H1 (cell line): Measurements from ENCODE around the gene SYTL5. TPM values are rescaled to one million over a fixed set of nuclear protein-coding genes. Genes with fewer than 3 reads are reported as not detected.

Source experiments
- CTCF ChIA-PET: fragments of 300-600 bp; sonication (Branson Sonifier 250); formaldehyde crosslinking; loops from one replicate; lab custom pipeline; 2021; ENCODE audit not compliant: partially characterized antibody; lab: Charles Lee
- POLR2A ChIA-PET: fragments of 300-600 bp; sonication (Branson Sonifier 250); formaldehyde crosslinking; loops from one replicate; lab custom pipeline; 2021; ENCODE audit warnings: inconsistent platforms; ENCODE audit not compliant: partially characterized antibody; lab: Charles Lee
- DNase-seq, 2 experiments: peaks; one replicate each; pipeline versions ENCODE4 v3.0.0 to v3.0.0-alpha.2; 2010 to 2022; ENCODE audit warnings: low spot score in 2 of 2, low read depth in 1 of 2, mixed read lengths in 1 of 2
- FAIRE-seq: peaks from 2 replicates; lab custom pipeline; 2011; peaks lifted over from hg19 to GRCh38; lab: Jason Lieb, UNC
- H2AFZ ChIP-seq: 2 replicates; pipeline ENCODE4 v1.8.1; 2012; ENCODE audit warnings: low read length, inconsistent platforms
- H2AK5ac ChIP-seq: 2 replicates; pipeline ENCODE4 v1.6.1; 2013; ENCODE audit warnings: low read depth, low read length
- H2BK120ac ChIP-seq: replicated peaks from 2 replicates; pipeline ENCODE3; 2013; ENCODE audit warnings: low read depth, low read length, inconsistent platforms
- H2BK12ac ChIP-seq: 2 replicates; pipeline ENCODE4 v1.6.1; 2013; ENCODE audit warnings: low read depth, low read length
- H2BK15ac ChIP-seq: 2 replicates; pipeline ENCODE4 v1.6.1; 2013; ENCODE audit warnings: low read length
- H2BK20ac ChIP-seq: 2 replicates; pipeline ENCODE4 v1.6.1; 2013; ENCODE audit warnings: low read length
- H2BK5ac ChIP-seq: 2 replicates; pipeline ENCODE4 v1.6.1; 2013; ENCODE audit warnings: low read depth, low read length
- H3K14ac ChIP-seq: 2 replicates; pipeline ENCODE4 v1.6.1; 2013; ENCODE audit warnings: inconsistent platforms; ENCODE audit not compliant: insufficient read length
- H3K18ac ChIP-seq: 2 replicates; pipeline ENCODE4 v1.6.1; 2013; ENCODE audit warnings: low read length; ENCODE audit errors: extremely low read depth
- H3K23ac ChIP-seq: 2 replicates; pipeline ENCODE4 v1.6.1; 2013; ENCODE audit warnings: inconsistent platforms; ENCODE audit not compliant: insufficient read length
- H3K23me2 ChIP-seq: 2 replicates; pipeline ENCODE4 v1.6.1; 2013; ENCODE audit warnings: low read depth, low read length
- H3K27ac ChIP-seq: 2 replicates; pipeline ENCODE4 v1.6.1; 2011; ENCODE audit warnings: low read depth, low read length, inconsistent platforms
- H3K27me3 ChIP-seq, 4 experiments: replicated peaks in 1 of 4; 1 replicate in 1 of 4; 2 replicates in 3 of 4; pipeline versions ENCODE4 v1.6.1 to v1.8.1; 2011 to 2013; ENCODE audit warnings: low read length in 3 of 4, mild to moderate bottlenecking in 3 of 4, inconsistent platforms in 2 of 4, mixed read lengths in 2 of 4, moderate library complexity in 1 of 4; ENCODE audit not compliant: control insufficient read depth in 3 of 4, insufficient read depth in 3 of 4; ENCODE audit errors: extremely low read depth in 1 of 4
- H3K36me3 ChIP-seq, 4 experiments: 2 replicates each; pipeline versions ENCODE4 v1.6.1 to v1.8.1; 2011 to 2013; ENCODE audit warnings: mild to moderate bottlenecking in 4 of 4, low read length in 3 of 4, moderate library complexity in 2 of 4, control low read depth in 1 of 4, inconsistent platforms in 1 of 4; ENCODE audit not compliant: insufficient read depth in 4 of 4, control insufficient read depth in 2 of 4
- H3K4ac ChIP-seq: replicated peaks from 2 replicates; pipeline ENCODE3; 2013; ENCODE audit warnings: low read length, low read depth, mixed read lengths, inconsistent platforms; ENCODE audit not compliant: insufficient read length
- H3K4me1 ChIP-seq, 4 experiments: replicated peaks in 1 of 4; 1 replicate in 1 of 4; 2 replicates in 3 of 4; pipeline versions ENCODE4 v1.6.1 to v1.8.1; 2011 to 2013; ENCODE audit warnings: low read length in 3 of 4, inconsistent platforms in 2 of 4, mixed read lengths in 1 of 4; ENCODE audit not compliant: insufficient read depth in 4 of 4, control insufficient read depth in 3 of 4
- H3K4me2 ChIP-seq, 2 experiments: 2 replicates each; pipeline versions ENCODE4 v1.6.1 to v1.8.1; 2011 to 2013; ENCODE audit warnings: low read depth in 2 of 2, low read length in 2 of 2, control low read depth in 1 of 2, inconsistent platforms in 1 of 2, mild to moderate bottlenecking in 1 of 2; ENCODE audit not compliant: insufficient read depth in 1 of 2
- H3K4me3 ChIP-seq, 4 experiments: fragments of 200-600, 300-600 bp in 1 of 4; sonication (generic), shearing (Covaris generic), sonication (Bioruptor Twin) in 1 of 4; 2 replicates each; pipeline versions ENCODE4 v1.5.1 to v1.8.1; 2011 to 2016; ENCODE audit warnings: low read length in 4 of 4, low read depth in 3 of 4, control low read depth in 2 of 4, inconsistent platforms in 2 of 4, mild to moderate bottlenecking in 2 of 4, mixed read lengths in 1 of 4, moderate library complexity in 1 of 4; ENCODE audit not compliant: insufficient read depth in 2 of 4; ENCODE audit errors: extremely low read depth in 1 of 4
- H3K56ac ChIP-seq: replicated peaks from 2 replicates; pipeline ENCODE3; 2013; ENCODE audit warnings: low read depth, mild to moderate bottlenecking, mixed read lengths, low read length, inconsistent platforms; ENCODE audit not compliant: insufficient read length
- H3K79me1 ChIP-seq: 2 replicates; pipeline ENCODE4 v1.6.1; 2013; ENCODE audit warnings: low read depth, low read length, control low read depth
- H3K79me2 ChIP-seq, 2 experiments: 2 replicates each; pipeline versions ENCODE4 v1.6.1 to v1.8.1; 2012 to 2013; ENCODE audit warnings: low read length in 2 of 2, mild to moderate bottlenecking in 2 of 2, inconsistent platforms in 1 of 2; ENCODE audit not compliant: insufficient read depth in 2 of 2, control insufficient read depth in 1 of 2
- H3K9ac ChIP-seq, 4 experiments: replicated peaks in 1 of 4; 1 replicate in 1 of 4; 2 replicates in 3 of 4; pipeline versions ENCODE4 v1.6.1 to v1.8.1; 2011 to 2013; ENCODE audit warnings: low read depth in 3 of 4, low read length in 3 of 4, control low read depth in 2 of 4, mild to moderate bottlenecking in 2 of 4, moderate library complexity in 2 of 4, inconsistent platforms in 1 of 4; ENCODE audit errors: extremely low read depth in 1 of 4
- H3K9me3 ChIP-seq, 2 experiments: 2 replicates each; pipeline versions ENCODE4 v1.6.1 to v1.8.1; 2012 to 2013; ENCODE audit warnings: mild to moderate bottlenecking in 2 of 2, moderate library complexity in 2 of 2, control low read depth in 1 of 2, inconsistent platforms in 1 of 2, low read depth in 1 of 2, low read length in 1 of 2, mixed read lengths in 1 of 2; ENCODE audit not compliant: insufficient read depth in 2 of 2
- H4K20me1 ChIP-seq, 2 experiments: replicated peaks in 1 of 2; 2 replicates each; pipeline versions ENCODE3 to v1.8.1; 2011 to 2013; ENCODE audit warnings: inconsistent platforms in 2 of 2, low read length in 2 of 2, mild to moderate bottlenecking in 1 of 2; ENCODE audit not compliant: insufficient read depth in 2 of 2, control insufficient read depth in 1 of 2
- H4K5ac ChIP-seq: 2 replicates; pipeline ENCODE4 v1.6.1; 2013; ENCODE audit warnings: low read length, low read depth, mixed read lengths, inconsistent platforms; ENCODE audit not compliant: insufficient read length
- H4K8ac ChIP-seq: 2 replicates; pipeline ENCODE4 v1.8.0; 2013; ENCODE audit warnings: mild to moderate bottlenecking, moderate library complexity, low read length, inconsistent platforms; ENCODE audit not compliant: insufficient read depth; ENCODE audit errors: extremely low read depth
- H4K91ac ChIP-seq: replicated peaks from 2 replicates; pipeline ENCODE3; 2013; ENCODE audit warnings: low read length, mixed read lengths, inconsistent platforms; ENCODE audit not compliant: insufficient read length
- GTF2F1 ChIP-seq: IDR thresholded peaks from 2 replicates; pipeline ENCODE4 v1.6.1; 2012; ENCODE audit warnings: low read depth, low read length, improper control_type of control experiment, borderline replicate concordance
- HDAC2 ChIP-seq, 2 experiments: fragments of 300-600 bp in 1 of 2; sonication (generic) in 1 of 2; IDR thresholded peaks; 2 replicates each; pipeline ENCODE4 v1.6.1; 2011 to 2012; ENCODE audit warnings: low read depth in 2 of 2, low read length in 2 of 2, mild to moderate bottlenecking in 2 of 2, moderate library complexity in 2 of 2, borderline replicate concordance in 1 of 2, inconsistent platforms in 1 of 2
- JUND ChIP-seq: IDR thresholded peaks from 2 replicates; pipeline ENCODE4 v1.6.1; 2011; ENCODE audit warnings: mild to moderate bottlenecking, improper control_type of control experiment, low read length
- KDM1A ChIP-seq: fragments of 200-600, 300-600 bp; sonication (generic); IDR thresholded peaks from 2 replicates; pipeline ENCODE4 v1.7.1; 2016; ENCODE audit warnings: mild to moderate bottlenecking, low read length, borderline replicate concordance
- MAFK ChIP-seq: IDR thresholded peaks from 2 replicates; pipeline ENCODE4 v1.6.1; 2012; ENCODE audit warnings: low read depth, mild to moderate bottlenecking, improper control_type of control experiment, low read length
- POLR2A ChIP-seq, 2 experiments: IDR thresholded peaks; 1 replicate in 1 of 2; 2 replicates in 1 of 2; pipeline ENCODE4 v1.6.1; 2011; ENCODE audit warnings: low read depth in 2 of 2, low read length in 2 of 2, mild to moderate bottlenecking in 2 of 2; ENCODE audit errors: control extremely low read depth in 1 of 2
- POLR2AphosphoS5 ChIP-seq: IDR thresholded peaks from 2 replicates; pipeline ENCODE4 v1.6.1; 2011; ENCODE audit warnings: low read depth, low read length
- RAD21 ChIP-seq, 2 experiments: IDR thresholded peaks in 1 of 2; conservative IDR thresholded peaks in 1 of 2; 2 replicates each; pipeline ENCODE4 v1.6.1; 2011; ENCODE audit warnings: low read depth in 2 of 2, low read length in 2 of 2, improper control_type of control experiment in 1 of 2, inconsistent platforms in 1 of 2, mild to moderate bottlenecking in 1 of 2, moderate library complexity in 1 of 2
- RNF2 ChIP-seq: fragments of 200-900, 300-1000 bp; sonication (generic); IDR thresholded peaks from 2 replicates; pipeline ENCODE4 v1.7.1; 2016; ENCODE audit warnings: borderline replicate concordance, low read depth, mild to moderate bottlenecking, antibody characterized with exemption, low read length; ENCODE audit not compliant: poor library complexity, severe bottlenecking; ENCODE audit errors: missing control alignments
- SIN3A ChIP-seq, 2 experiments: IDR thresholded peaks in 1 of 2; conservative IDR thresholded peaks in 1 of 2; 2 replicates each; pipeline ENCODE4 v1.6.1; 2011 to 2012; ENCODE audit warnings: low read length in 2 of 2, improper control_type of control experiment in 1 of 2, low read depth in 1 of 2, mild to moderate bottlenecking in 1 of 2
- SIX5 ChIP-seq: IDR thresholded peaks from 2 replicates; pipeline ENCODE4 v1.6.1; 2011; ENCODE audit warnings: mild to moderate bottlenecking, low read depth, low read length
- SUZ12 ChIP-seq: fragments of 200-600 bp; sonication (generic); IDR thresholded peaks from 2 replicates; pipeline ENCODE4 v1.6.1; 2012; ENCODE audit warnings: mild to moderate bottlenecking, inconsistent platforms, low read length, moderate library complexity, mixed read lengths
- TBP ChIP-seq: IDR thresholded peaks from 2 replicates; pipeline ENCODE4 v1.6.1; 2011; ENCODE audit warnings: low read depth, low read length, improper control_type of control experiment
- WGBS, 2 experiments: shearing (Covaris generic) in 1 of 2; methylation state at CpG; one replicate each; pipeline versions ENCODE4 v1.1.6 to v1.1.7; 2013 to 2015; ENCODE audit warnings: low lambda C conversion rate in 2 of 2, mixed read lengths in 2 of 2, inconsistent platforms in 1 of 2, low coverage in 1 of 2, missing lambda C conversion rate in 1 of 2; ENCODE audit not compliant: insufficient replicate concordance in 2 of 2, insufficient coverage in 1 of 2, insufficient read length in 1 of 2; ENCODE audit errors: extremely low coverage in 1 of 2, missing lambda C conversion rate in 1 of 2; 5-methylcytosine and 5-hydroxymethylcytosine counted together
- polyA plus RNA-seq, 7 experiments: library from polyadenylated mRNA; depleted of rRNA in 3 of 7; stranded (reverse) in 5 of 7; unstranded in 2 of 7; fragments of >200 nt in 5 of 7; fragments of 200-250 nt in 2 of 7; gene quantifications; 1 replicate in 5 of 7; 2 replicates in 1 of 7; 4 replicates in 1 of 7; pipeline versions ENCODE4 v1.2.1 to v1.2.3, GENCODE V29; 2011 to 2013; ENCODE audit warnings: missing spikeins in 2 of 7, mixed read lengths in 2 of 7
- total RNA-seq: library from RNA; stranded (reverse); fragmentation: NEBNext Ultra II Directional; extraction: Animal tissue kit (Norgen Biotek cat#: 25700); gene quantifications from 2 replicates; pipeline ENCODE4 v1.2.1, GENCODE V29; 2021
- TF ChIP-seq, protein P1 (sequence below): IDR thresholded peaks from 2 replicates; pipeline ENCODE4 v1.6.1; 2012; ENCODE audit warnings: inconsistent platforms

Gene SYTL5
- total and polyA plus RNA-seq, 2 of the 8 experiments (the other 6 are each of a cell fraction or from before 2014, with no cell fraction given) = 0.15 to 0.52 TPM

DNA sequence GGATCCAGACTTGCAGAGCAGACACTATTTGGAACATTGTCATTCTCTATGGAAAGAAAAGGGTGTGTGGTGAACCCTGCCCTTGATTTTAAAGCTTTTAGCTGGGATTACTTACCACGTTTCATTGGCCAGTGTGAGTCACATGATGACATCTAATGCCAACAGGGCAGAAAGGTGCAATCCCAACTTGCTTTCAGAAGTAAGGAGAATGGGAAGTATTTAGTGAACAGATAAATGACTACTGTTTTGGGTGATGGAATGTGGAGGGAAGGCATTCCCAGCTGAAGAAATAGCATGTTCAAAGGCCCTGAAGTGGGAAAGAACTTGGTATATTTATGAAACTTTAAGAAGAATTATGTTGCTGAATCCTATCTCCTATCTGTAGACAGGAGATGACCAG lies 44.5 kb downstream of the SYTL5 start:
- H3K4me1 ChIP-seq = no peaks in the 10 kb centered on the region
- H2AK5ac ChIP-seq = no peak overlapping the region
- no peak overlapping the region for H3K4me2 ChIP-seq
- H3K14ac ChIP-seq = no peak overlapping the region
- no peak overlapping the region for H3K23ac ChIP-seq
- no peaks in the 10 kb centered on the region for H3K79me2 ChIP-seq
- H3K27me3 ChIP-seq = no peaks in the 10 kb centered on the region
- no peaks in the 10 kb centered on the region for H3K23me2 ChIP-seq
- no peak overlapping the region for H4K8ac ChIP-seq
- DNase-seq = no peak
- WGBS, 2 experiments = 44% methylated on average over 1 of the region's 1 CpG; no CpG with 5 or more reads in 1 of the 2 experiments
- H3K79me1 ChIP-seq = no peaks in the 10 kb centered on the region
- H3K27ac ChIP-seq = no peak overlapping the region
- no peak overlapping the region for H3K4ac ChIP-seq
- no peak overlapping the region for H3K56ac ChIP-seq
- POLR2A ChIA-PET = no interaction called here
- H2BK12ac ChIP-seq = no peak overlapping the region
- no peak overlapping the region for H4K91ac ChIP-seq
- no peaks in the 10 kb centered on the region for H3K36me3 ChIP-seq
- H2BK20ac ChIP-seq = no peak overlapping the region
- CTCF ChIA-PET = no interaction called here
- no peak overlapping the region for H2BK15ac ChIP-seq
- no peak overlapping the region for H2BK120ac ChIP-seq
- H2BK5ac ChIP-seq = no peak overlapping the region
- no peak overlapping the region for H3K18ac ChIP-seq
- no peaks in the 10 kb centered on the region for H3K9me3 ChIP-seq
- H3K9ac ChIP-seq = no peak overlapping the region
- no peak for FAIRE-seq
- no peak overlapping the region for H3K4me3 ChIP-seq
- H4K5ac ChIP-seq = no peak overlapping the region
- no peaks in the 10 kb centered on the region for H4K20me1 ChIP-seq
- H2AFZ ChIP-seq = no peak overlapping the region
- TF ChIP-seq TBP = no peak
- no peak for TF ChIP-seq POLR2AphosphoS5
- no peak for TF ChIP-seq RAD21 (IDR thresholded peaks at IDR 0.05 in 1 of 2, conservative IDR thresholded peaks at IDR 0.05 in 1 of 2; ENCODE audit: low read depth in 2 of 2, low read length in 2 of 2)
- TF ChIP-seq RNF2 = no peak
- no peak for TF ChIP-seq KDM1A
- TF ChIP-seq GTF2F1 = no peak
- TF ChIP-seq POLR2A (IDR thresholded peaks at IDR 0.05; ENCODE audit: control extremely low read depth in 1 of 2, low read depth in 2 of 2, low read length in 2 of 2) = no peak
- no peak for TF ChIP-seq SIX5
- TF ChIP-seq HDAC2 (IDR thresholded peaks at IDR 0.05; ENCODE audit: borderline replicate concordance in 1 of 2, low read depth in 2 of 2, low read length in 2 of 2) = no peak
- TF ChIP-seq MAFK = no peak
- no peak for TF ChIP-seq SUZ12
- no peak for TF ChIP-seq SIN3A (conservative IDR thresholded peaks at IDR 0.05 in 1 of 2, IDR thresholded peaks at IDR 0.05 in 1 of 2; ENCODE audit: low read depth in 1 of 2, low read length in 2 of 2)
- TF ChIP-seq, protein P1, sequence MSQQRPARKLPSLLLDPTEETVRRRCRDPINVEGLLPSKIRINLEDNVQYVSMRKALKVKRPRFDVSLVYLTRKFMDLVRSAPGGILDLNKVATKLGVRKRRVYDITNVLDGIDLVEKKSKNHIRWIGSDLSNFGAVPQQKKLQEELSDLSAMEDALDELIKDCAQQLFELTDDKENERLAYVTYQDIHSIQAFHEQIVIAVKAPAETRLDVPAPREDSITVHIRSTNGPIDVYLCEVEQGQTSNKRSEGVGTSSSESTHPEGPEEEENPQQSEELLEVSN = no peak
- no peak for TF ChIP-seq JUND
